Hepatocyte (in vitro differentiated cells): Measurements from ENCODE around the gene EFEMP2. TPM values are rescaled to one million over a fixed set of nuclear protein-coding genes. Genes with fewer than 3 reads are reported as not detected.

Experiments
- DNase-seq: peaks from one replicate; pipeline ENCODE4 v3.0.0-alpha.2; 2016; ENCODE audit warnings: low spot score
- H2AFZ ChIP-seq: fragments of 200-600 bp; sonication (generic); 2 replicates; pipeline ENCODE4 v1.6.0; 2016; ENCODE audit warnings: antibody characterized with exemption, mild to moderate bottlenecking
- H3K27ac ChIP-seq: fragments of 200-600 bp; sonication (generic); 2 replicates; pipeline ENCODE4 v1.5.1; 2016; ENCODE audit warnings: mild to moderate bottlenecking
- H3K27me3 ChIP-seq: fragments of 200-600 bp; sonication (generic); 2 replicates; pipeline ENCODE4 v1.6.1; 2016
- H3K36me3 ChIP-seq: fragments of 200-600 bp; sonication (generic); replicated peaks from 2 replicates; pipeline ENCODE4 v1.5.1; 2016; ENCODE audit warnings: low read depth; ENCODE audit not compliant: insufficient read depth
- H3K4me1 ChIP-seq: fragments of 200-600 bp; sonication (generic); 2 replicates; pipeline ENCODE4 v1.5.1; 2016; ENCODE audit warnings: mild to moderate bottlenecking, moderate library complexity; ENCODE audit not compliant: insufficient read depth
- H3K4me2 ChIP-seq: fragments of 200-600 bp; sonication (generic); 2 replicates; pipeline ENCODE4 v1.6.0; 2016
- H3K4me3 ChIP-seq: fragments of 200-600 bp; sonication (generic); 2 replicates; pipeline ENCODE4 v1.5.1; 2016; ENCODE audit warnings: mild to moderate bottlenecking
- H3K79me2 ChIP-seq: fragments of 200-600 bp; sonication (generic); 2 replicates; pipeline ENCODE4 v1.6.0; 2017; ENCODE audit warnings: mild to moderate bottlenecking
- H3K9me2 ChIP-seq: fragments of 200-600 bp; sonication (generic); replicated peaks from 2 replicates; pipeline ENCODE4 v1.6.0; 2017; ENCODE audit warnings: mild to moderate bottlenecking; ENCODE audit not compliant: insufficient read depth
- H3K9me3 ChIP-seq: fragments of 200-600 bp; sonication (generic); 2 replicates; pipeline ENCODE4 v1.5.1; 2016; ENCODE audit warnings: low read depth, mild to moderate bottlenecking
- H4K20me1 ChIP-seq: fragments of 200-600 bp; sonication (generic); 2 replicates; pipeline ENCODE4 v1.6.0; 2016; ENCODE audit warnings: mild to moderate bottlenecking; ENCODE audit not compliant: insufficient read depth, poor library complexity, severe bottlenecking
- EZH2 ChIP-seq: fragments of 200-600 bp; sonication (generic); IDR thresholded peaks from 2 replicates; pipeline ENCODE4 v1.6.1; 2016; ENCODE audit warnings: antibody characterized with exemption, mild to moderate bottlenecking, borderline replicate concordance
- EZH2phosphoT487 ChIP-seq: fragments of 200-600 bp; sonication (generic); IDR thresholded peaks from one replicate; pipeline ENCODE4 v1.6.1; 2018; ENCODE audit warnings: antibody characterized with exemption, mild to moderate bottlenecking, low read depth, moderate library complexity; ENCODE audit not compliant: unreplicated experiment, severe bottlenecking
- WGBS: methylation state at CpG from one replicate; pipeline ENCODE4 v1.1.6; 2016; ENCODE audit warnings: low lambda C conversion rate; ENCODE audit errors: missing lambda C conversion rate; 5-methylcytosine and 5-hydroxymethylcytosine counted together
- polyA plus RNA-seq: library from polyadenylated mRNA; unstranded; fragments of >200 nt; fragmentation: Nextera tagmentation; extraction: Ambion mirVana; gene quantifications from 2 replicates; pipeline ENCODE4 v1.2.1, GENCODE V29; 2016
- total RNA-seq: library from RNA; depleted of rRNA; stranded (reverse); fragments of >200 nt; gene quantifications from 2 replicates; pipeline ENCODE4 v1.2.3, GENCODE V29; 2014
- TF ChIP-seq, protein P1 (sequence below): fragments of 200-600 bp; sonication (generic); IDR thresholded peaks from 2 replicates; pipeline ENCODE4 v1.5.1; 2016; ENCODE audit warnings: antibody characterized with exemption, mild to moderate bottlenecking; ENCODE audit not compliant: poor library complexity

Gene EFEMP2
- total and polyA plus RNA-seq, 2 experiments from 2014 or later: 65.2 to 197 TPM

- Histone ChIP-seq H3K79me2 (peaks cover 23% of the 10 kb centered on the region), H3K9me2 (no peaks in the 10 kb centered on the region), H3K27me3 (no peaks in the 10 kb centered on the region), H3K4me1 (peaks cover 27% of the 10 kb centered on the region), H2AFZ (no peak overlapping the region), H3K4me2 (no peak overlapping the region), H4K20me1 (peaks cover 23% of the 10 kb centered on the region), H3K4me3 (no peak overlapping the region), H3K9me3 (no peaks in the 10 kb centered on the region), H3K27ac (no peak overlapping the region), H3K36me3 (no peaks in the 10 kb centered on the region)
- DNase-seq: peak; percentile 16
- WGBS: 84% methylated on average over 9 of the region's 14 CpGs
- no peak for TF ChIP-seq EZH2
- TF ChIP-seq, protein P1, sequence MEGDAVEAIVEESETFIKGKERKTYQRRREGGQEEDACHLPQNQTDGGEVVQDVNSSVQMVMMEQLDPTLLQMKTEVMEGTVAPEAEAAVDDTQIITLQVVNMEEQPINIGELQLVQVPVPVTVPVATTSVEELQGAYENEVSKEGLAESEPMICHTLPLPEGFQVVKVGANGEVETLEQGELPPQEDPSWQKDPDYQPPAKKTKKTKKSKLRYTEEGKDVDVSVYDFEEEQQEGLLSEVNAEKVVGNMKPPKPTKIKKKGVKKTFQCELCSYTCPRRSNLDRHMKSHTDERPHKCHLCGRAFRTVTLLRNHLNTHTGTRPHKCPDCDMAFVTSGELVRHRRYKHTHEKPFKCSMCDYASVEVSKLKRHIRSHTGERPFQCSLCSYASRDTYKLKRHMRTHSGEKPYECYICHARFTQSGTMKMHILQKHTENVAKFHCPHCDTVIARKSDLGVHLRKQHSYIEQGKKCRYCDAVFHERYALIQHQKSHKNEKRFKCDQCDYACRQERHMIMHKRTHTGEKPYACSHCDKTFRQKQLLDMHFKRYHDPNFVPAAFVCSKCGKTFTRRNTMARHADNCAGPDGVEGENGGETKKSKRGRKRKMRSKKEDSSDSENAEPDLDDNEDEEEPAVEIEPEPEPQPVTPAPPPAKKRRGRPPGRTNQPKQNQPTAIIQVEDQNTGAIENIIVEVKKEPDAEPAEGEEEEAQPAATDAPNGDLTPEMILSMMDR: peak; percentile 39
- TF ChIP-seq EZH2phosphoT487: no peak
Observed at GRCh38 chr11:65851083-65851579, 21.5 kb downstream of the EFEMP2 start.

DNA sequence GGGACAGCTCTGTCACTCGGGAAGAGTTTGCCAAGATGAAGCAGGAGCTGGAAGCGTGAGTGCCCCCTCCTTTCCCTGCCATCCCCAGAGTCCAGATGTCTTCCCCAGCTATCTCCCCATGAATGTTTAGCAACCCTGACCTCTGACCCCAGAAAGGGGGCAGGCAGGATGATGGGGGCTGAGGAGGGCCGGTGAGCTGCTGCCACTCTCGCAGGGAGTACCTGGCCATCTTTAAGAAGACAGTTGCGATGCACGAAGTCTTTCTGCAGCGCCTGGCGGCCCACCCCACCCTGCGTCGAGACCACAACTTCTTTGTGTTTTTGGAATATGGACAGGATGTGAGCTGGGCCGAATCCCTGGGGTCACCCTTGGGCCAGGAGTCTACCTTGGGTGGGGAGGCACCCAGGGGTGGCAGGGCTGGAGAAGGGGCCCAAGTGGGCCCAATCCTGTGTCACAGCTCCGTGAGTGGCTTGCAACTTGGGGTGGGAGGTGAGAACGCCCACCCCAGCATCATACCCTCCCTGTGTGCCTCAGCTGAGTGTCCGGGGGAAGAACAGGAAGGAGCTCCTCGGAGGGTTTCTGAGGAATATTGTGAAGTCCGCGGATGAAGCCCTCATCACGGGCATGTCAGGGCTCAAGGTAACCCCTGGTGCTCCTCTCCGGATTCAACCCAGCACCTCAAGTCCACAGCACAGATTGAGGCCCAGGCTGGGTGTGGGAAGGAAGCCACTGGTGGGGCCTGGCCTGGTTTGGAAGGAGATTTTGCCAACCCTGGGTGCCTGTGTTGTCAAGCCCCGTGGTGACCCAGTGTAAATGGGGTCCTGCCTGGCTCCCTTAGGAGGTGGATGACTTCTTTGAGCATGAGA is 22.1 kb downstream of the EFEMP2 start:
- no peak overlapping the region for H3K4me2 ChIP-seq
- H3K9me2 ChIP-seq: no peaks in the 10 kb centered on the region
- H4K20me1 ChIP-seq: peaks cover 17% of the 10 kb centered on the region
- peak; percentile 7 for DNase-seq
- H3K27me3 ChIP-seq: no peaks in the 10 kb centered on the region
- H3K4me3 ChIP-seq: no peak overlapping the region
- H3K27ac ChIP-seq: no peak overlapping the region
- no peak overlapping the region for H2AFZ ChIP-seq
- no peaks in the 10 kb centered on the region for H3K9me3 ChIP-seq
- TF ChIP-seq EZH2 (no peak), EZH2phosphoT487 (no peak)
- TF ChIP-seq, protein P1: no peak
- peaks cover 25% of the 10 kb centered on the region for H3K4me1 ChIP-seq
- WGBS: 88% methylated on average over 19 of the region's 20 CpGs
- peaks cover 16% of the 10 kb centered on the region for H3K79me2 ChIP-seq
- no peaks in the 10 kb centered on the region for H3K36me3 ChIP-seq

DNA sequence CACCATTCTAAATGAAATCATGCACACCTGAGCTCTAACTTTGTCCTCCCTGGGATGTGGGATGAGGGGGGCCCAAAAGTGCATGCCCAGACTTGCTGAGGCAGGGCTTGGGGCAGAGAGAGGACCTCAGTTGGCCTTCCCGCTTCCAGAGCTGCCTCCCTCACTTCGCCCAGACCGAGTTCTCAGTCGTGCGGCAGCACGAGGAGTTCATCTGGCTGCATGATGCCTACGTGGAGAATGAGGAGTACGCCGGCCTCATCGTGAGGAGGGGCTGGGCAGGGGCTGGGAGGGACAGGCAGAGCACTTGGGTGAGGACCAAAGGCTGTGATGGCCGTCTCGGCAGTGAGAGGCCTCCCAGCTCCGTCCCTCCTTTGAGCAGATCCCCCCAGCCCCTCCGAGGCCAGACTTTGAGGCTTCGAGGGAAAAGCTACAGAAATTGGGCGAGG is 22.8 kb downstream of the EFEMP2 start:
- H3K4me3 ChIP-seq: no peak overlapping the region
- H3K4me2 ChIP-seq: no peak overlapping the region
- no peak overlapping the region for H2AFZ ChIP-seq
- no peaks in the 10 kb centered on the region for H3K36me3 ChIP-seq
- H3K9me3 ChIP-seq: no peaks in the 10 kb centered on the region
- peaks cover 18% of the 10 kb centered on the region for H3K4me1 ChIP-seq
- no peaks in the 10 kb centered on the region for H3K9me2 ChIP-seq
- DNase-seq: peak; percentile 5
- H3K27ac ChIP-seq: no peak overlapping the region
- WGBS: 66% methylated on average over 12 of the region's 16 CpGs
- TF ChIP-seq, protein P1: no peak
- TF ChIP-seq EZH2: no peak
- TF ChIP-seq EZH2phosphoT487: no peak
- H4K20me1 ChIP-seq: peaks cover 12% of the 10 kb centered on the region
- no peaks in the 10 kb centered on the region for H3K27me3 ChIP-seq
- peaks cover 10% of the 10 kb centered on the region for H3K79me2 ChIP-seq
